Ovary (tissue), 3 donors: ENCODE results near the gene XYLT1.

ENCODE experiments used
- CTCF ChIP-seq, 3 donors: fragments of 450-650 bp in 2 of 3; fragments of 200-600 bp in 1 of 3; IDR thresholded peaks; one replicate each; pipeline versions ENCODE4 v1.5.1 to v1.8.0; 2016 to 2022; ENCODE audit warnings: antibody characterized with exemption in 3 of 3, mild to moderate bottlenecking in 1 of 3
- EP300 ChIP-seq: sonication (generic); formaldehyde crosslinking; IDR thresholded peaks from one replicate; pipeline ENCODE4 v1.6.1; 2017; ENCODE audit warnings: antibody characterized with exemption
- POLR2A ChIP-seq: fragments of 450-650 bp; IDR thresholded peaks from one replicate; pipeline ENCODE4 v1.6.1; 2017; ENCODE audit warnings: antibody characterized with exemption, mild to moderate bottlenecking, moderate library complexity
- donor health status: DM: no; HTN: no; CAD: no.

DNA sequence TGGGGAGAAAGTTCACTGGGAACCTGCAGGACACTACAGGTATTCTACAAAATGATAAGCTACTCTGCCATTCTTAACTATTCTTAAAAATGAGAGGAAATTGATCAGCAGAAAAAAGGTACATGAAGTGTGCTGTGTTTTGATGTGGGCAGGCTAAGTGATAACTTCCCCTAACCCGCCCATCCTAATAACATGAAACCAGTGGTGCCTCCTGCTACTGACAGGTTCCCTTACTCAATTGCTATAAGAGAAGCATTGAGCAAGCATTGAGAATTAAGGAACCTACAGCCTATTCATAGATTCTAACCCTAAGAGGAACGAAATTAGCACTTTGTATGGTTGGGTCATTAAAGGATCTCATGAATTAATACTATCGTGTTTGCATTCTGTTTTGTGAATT is 18.9 kb downstream of the XYLT1 start:
- TF ChIP-seq CTCF (IDR thresholded peaks at IDR 0.05) (no peak), POLR2A (no peak), EP300 (no peak)
